ENCODE measurements around the gene PLEKHB1.

Gene PLEKHB1, protein sequence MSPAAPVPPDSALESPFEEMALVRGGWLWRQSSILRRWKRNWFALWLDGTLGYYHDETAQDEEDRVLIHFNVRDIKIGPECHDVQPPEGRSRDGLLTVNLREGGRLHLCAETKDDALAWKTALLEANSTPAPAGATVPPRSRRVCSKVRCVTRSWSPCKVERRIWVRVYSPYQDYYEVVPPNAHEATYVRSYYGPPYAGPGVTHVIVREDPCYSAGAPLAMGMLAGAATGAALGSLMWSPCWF

DNA sequence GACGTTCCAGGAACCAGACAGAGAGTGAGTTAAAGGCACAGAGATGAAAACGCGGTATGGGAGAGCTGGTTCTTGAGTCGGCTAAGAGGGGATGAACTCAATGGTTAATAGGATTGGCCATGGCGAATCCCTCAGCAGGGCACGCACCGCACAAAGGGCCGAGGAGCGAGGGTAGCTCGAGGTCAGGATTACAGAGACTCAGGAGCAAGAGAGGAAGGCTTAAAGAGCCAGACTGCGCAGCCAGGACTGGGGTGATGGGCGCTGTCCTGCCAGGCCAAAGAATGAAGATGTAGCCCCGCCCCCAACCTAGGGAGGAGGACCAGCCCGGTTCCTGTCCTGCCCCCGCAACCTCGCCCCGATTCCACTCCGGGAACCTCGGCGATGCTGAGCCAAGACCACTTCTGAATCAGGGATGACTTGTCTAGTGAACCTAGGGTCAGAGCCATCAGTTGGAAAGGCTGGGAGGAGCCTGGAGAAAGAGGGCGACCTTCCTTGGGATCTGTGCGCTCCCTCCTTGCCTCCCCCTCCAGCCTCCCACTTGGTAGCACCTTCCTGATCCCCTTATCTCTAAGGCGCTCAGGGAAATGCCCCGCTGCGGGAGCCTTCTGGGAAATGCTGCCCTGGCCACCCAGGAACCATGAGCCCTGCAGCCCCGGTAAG, at the start of gene PLEKHB1:
PLEKHB1 (plus strand) TSS at position 610 of the 660 bp plus-strand sequence; CDS start at position 638, 28 bp downstream.
- peak within 1 kb of the TSS; percentile 78 for H3K4me2 ChIP-seq
- H3K4me3 ChIP-seq = no peak within 1 kb of the TSS; the same call in 1 of the 2 replicates
- H4K20me1 ChIP-seq = no peaks in the 10 kb centered on the region
- no peak within 1 kb of the TSS for H3K27ac ChIP-seq
- no peaks in the 10 kb centered on the region for H3K9me3 ChIP-seq
- peaks cover 24% of the 10 kb centered on the region for H3K4me1 ChIP-seq
- no peak within 1 kb of the TSS for H3K9ac ChIP-seq
- H3K27me3 ChIP-seq = no peaks in the 10 kb centered on the region
- no peak for TF ChIP-seq Cebpa-rat (IDR thresholded peaks at IDR 0.05)
- H3K36me3 ChIP-seq = no peaks in the 10 kb centered on the region

GRCh38 chr11:73597336-73597955, 48.9 kb upstream of the PLEKHB1 start:
- Histone ChIP-seq H3K27me3 (no peaks in the 10 kb centered on the region), H3K4me3 (peak overlapping the region; percentile 86), H3K27ac (peak overlapping the region; percentile 84), H3K9me3 (no peaks in the 10 kb centered on the region), H3K9ac (peak overlapping the region; percentile 85), H3K4me2 (peak overlapping the region; percentile 98), H3K36me3 (no peaks in the 10 kb centered on the region), H4K20me1 (no peaks in the 10 kb centered on the region; the same call in 1 of the 2 replicates), H3K4me1 (peaks cover 55% of the 10 kb centered on the region)
- no peak for TF ChIP-seq Cebpa-rat (IDR thresholded peaks at IDR 0.05)

DNA sequence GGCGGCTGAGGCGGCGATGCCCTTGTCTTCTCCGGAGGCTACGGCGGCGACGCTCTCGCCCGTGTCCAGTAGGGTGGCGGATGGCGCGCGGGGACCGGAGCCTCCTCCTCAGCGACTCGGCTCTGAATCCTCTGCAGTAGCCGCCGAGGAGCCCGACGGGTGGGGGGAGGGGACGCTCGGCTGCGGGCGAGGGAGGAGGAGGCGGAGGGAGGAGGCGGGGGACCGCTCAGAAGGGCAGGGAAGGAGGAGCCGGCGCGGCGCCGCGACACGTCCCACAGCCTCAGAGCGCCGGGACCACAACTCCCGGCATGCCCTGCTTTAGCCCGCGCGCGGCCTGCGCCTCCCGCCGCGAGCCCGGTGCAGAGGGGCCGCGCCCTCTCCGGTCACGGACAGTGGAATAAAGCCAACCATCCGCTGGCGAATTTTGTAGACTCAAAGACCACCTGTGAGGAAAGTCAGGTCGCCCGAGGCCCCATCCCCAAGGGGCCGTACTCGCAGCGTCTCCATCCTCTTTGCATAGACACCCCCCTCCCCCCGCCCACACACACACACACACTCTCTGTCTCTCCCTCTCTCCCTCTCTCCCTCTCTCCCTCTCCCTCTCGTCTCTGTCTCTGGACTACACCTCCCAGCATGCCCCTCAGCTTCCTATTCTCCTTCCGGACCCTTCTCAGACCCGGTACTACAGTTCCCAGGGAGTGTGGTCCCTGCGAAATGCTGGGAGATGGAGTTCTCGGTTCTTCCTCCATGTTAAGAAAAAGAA, 48.2 kb upstream of the PLEKHB1 start, which contains the start of gene FAM168A:
FAM168A (minus strand) TSS at position 157 of the 763 bp plus-strand sequence. CDS start 129,638 bp downstream, outside the sequence.
- peak within 1 kb of the TSS; percentile 84 for H3K27ac ChIP-seq
- no peaks in the 10 kb centered on the region for H3K36me3 ChIP-seq
- peak within 1 kb of the TSS; percentile 85 for H3K9ac ChIP-seq
- no peaks in the 10 kb centered on the region; the same call in 1 of the 2 replicates for H4K20me1 ChIP-seq
- no peak for TF ChIP-seq Cebpa-rat (IDR thresholded peaks at IDR 0.05)
- H3K9me3 ChIP-seq = no peaks in the 10 kb centered on the region
- no peaks in the 10 kb centered on the region for H3K27me3 ChIP-seq
- H3K4me2 ChIP-seq = peak within 1 kb of the TSS; percentile 98
- peak within 1 kb of the TSS; percentile 86 for H3K4me3 ChIP-seq
- peaks cover 49% of the 10 kb centered on the region for H3K4me1 ChIP-seq

DNA sequence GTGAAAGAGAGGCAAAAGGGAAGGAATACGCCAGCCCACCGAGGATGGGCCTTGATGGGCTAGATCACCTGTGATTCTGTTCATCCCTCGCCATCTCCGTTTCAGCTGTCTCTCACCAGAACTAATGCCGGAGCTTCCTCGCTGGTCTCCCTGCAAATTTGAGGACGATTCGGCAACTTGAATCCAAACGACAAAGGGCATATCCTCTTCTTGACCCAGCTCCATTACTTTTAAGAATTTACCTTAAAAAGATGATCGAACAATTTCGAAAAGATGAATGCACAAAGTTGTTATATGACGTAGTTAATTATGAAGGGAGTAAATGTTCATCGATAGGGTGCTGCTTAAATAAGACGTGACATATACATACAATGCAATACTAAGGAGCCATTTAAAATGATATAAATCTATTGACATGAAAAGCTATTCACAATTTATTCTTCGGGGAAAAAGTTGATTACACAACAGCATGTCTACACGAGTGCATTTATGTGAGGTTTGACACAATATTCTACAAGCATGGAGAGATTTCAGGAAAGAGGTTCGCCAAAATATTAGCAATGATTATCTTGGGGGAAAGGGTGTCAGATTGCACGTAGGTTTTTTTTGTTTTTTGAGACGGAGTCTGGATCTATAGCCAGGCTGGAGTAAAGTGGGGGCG, 47.5 kb upstream of the PLEKHB1 start:
- H3K9ac ChIP-seq = peak overlapping the region; percentile 85
- H3K4me1 ChIP-seq = peaks cover 42% of the 10 kb centered on the region
- H3K9me3 ChIP-seq = no peaks in the 10 kb centered on the region
- H4K20me1 ChIP-seq = no peaks in the 10 kb centered on the region; the same call in 1 of the 2 replicates
- no peak for TF ChIP-seq Cebpa-rat (IDR thresholded peaks at IDR 0.05)
- peak overlapping the region; percentile 86 for H3K4me3 ChIP-seq
- H3K27me3 ChIP-seq = no peaks in the 10 kb centered on the region
- H3K4me2 ChIP-seq = peak overlapping the region; percentile 76
- H3K27ac ChIP-seq = peak overlapping the region; percentile 84
- H3K36me3 ChIP-seq = no peaks in the 10 kb centered on the region

- Histone ChIP-seq H3K4me2 (no peak overlapping the region), H3K27ac (no peak overlapping the region), H4K20me1 (no peaks in the 10 kb centered on the region), H3K27me3 (no peaks in the 10 kb centered on the region), H3K4me1 (no peaks in the 10 kb centered on the region), H3K4me3 (no peak overlapping the region), H3K9me3 (no peaks in the 10 kb centered on the region), H3K9ac (no peak overlapping the region), H3K36me3 (no peaks in the 10 kb centered on the region)
- no peak for TF ChIP-seq Cebpa-rat (IDR thresholded peaks at IDR 0.05)
These were observed 33.7 kb upstream of the PLEKHB1 start for GRCh38 chr11:73612601-73613140.

- H3K4me2 ChIP-seq = no peak overlapping the region
- no peak overlapping the region for H3K4me3 ChIP-seq
- no peaks in the 10 kb centered on the region for H3K27me3 ChIP-seq
- H4K20me1 ChIP-seq = no peaks in the 10 kb centered on the region
- no peak for TF ChIP-seq Cebpa-rat (IDR thresholded peaks at IDR 0.05)
- H3K9me3 ChIP-seq = no peaks in the 10 kb centered on the region
- no peak overlapping the region for H3K9ac ChIP-seq
- no peaks in the 10 kb centered on the region for H3K4me1 ChIP-seq
- H3K36me3 ChIP-seq = no peaks in the 10 kb centered on the region
- H3K27ac ChIP-seq = no peak overlapping the region
These were observed 31.8 kb upstream of the PLEKHB1 start for GRCh38 chr11:73614591-73614990.

GRCh38 chr11:73622926-73623593, 23.3 kb upstream of the PLEKHB1 start:
- Histone ChIP-seq H3K36me3 (no peaks in the 10 kb centered on the region), H3K4me3 (no peak overlapping the region), H3K27ac (no peak overlapping the region), H3K27me3 (no peaks in the 10 kb centered on the region), H3K4me2 (peak overlapping the region; percentile 13; the same call in 1 of the 2 replicates), H3K9me3 (no peaks in the 10 kb centered on the region), H3K4me1 (peaks cover 14% of the 10 kb centered on the region), H3K9ac (no peak overlapping the region), H4K20me1 (no peaks in the 10 kb centered on the region)
- no peak for TF ChIP-seq Cebpa-rat (IDR thresholded peaks at IDR 0.05)

DNA sequence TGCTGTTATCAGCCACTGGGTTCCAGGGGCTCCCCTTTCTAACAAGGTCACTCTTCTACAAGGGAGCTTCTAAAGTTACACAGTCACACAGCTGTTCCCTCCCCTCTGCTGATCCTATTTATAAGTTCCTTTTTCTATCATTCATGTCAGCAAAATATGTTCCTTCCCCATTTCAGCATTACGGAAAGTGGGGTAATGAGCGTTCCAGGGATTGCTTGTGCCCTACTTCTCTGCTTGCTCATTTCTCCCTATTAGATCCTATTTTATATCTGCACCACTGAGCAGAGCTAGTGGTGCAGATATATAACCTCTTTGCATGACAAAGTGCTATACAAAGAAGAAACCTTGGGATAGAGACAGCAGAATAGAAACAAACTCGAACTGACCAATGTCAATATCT, 22.7 kb upstream of the PLEKHB1 start:
- TF ChIP-seq Cebpa-rat (IDR thresholded peaks at IDR 0.05) = no peak
- H3K27ac ChIP-seq = no peak overlapping the region
- no peaks in the 10 kb centered on the region for H3K9me3 ChIP-seq
- no peaks in the 10 kb centered on the region for H3K27me3 ChIP-seq
- H3K4me1 ChIP-seq = peaks cover 14% of the 10 kb centered on the region
- no peak overlapping the region for H3K9ac ChIP-seq
- peak overlapping the region; percentile 13; the same call in 1 of the 2 replicates for H3K4me2 ChIP-seq
- no peak overlapping the region for H3K4me3 ChIP-seq
- no peaks in the 10 kb centered on the region for H4K20me1 ChIP-seq
- H3K36me3 ChIP-seq = no peaks in the 10 kb centered on the region

Measured in BLaER1 (cell line).